OCI-LY7 (cell line): ENCODE measurements around the gene CHST9. TPM values are rescaled to one million over a fixed set of nuclear protein-coding genes. Genes with fewer than 3 reads are reported as not detected.

Source experiments
- BruUV-seq: library from RNA; stranded (reverse); fragments of 400-500 nt; replicated peaks from 2 replicates; lab custom pipeline; 2021; lab: Mats Ljungman, UMichigan
- CTCF ChIA-PET: fragments of 300-600 bp; sonication (Branson Sonifier 250); formaldehyde crosslinking; loops from one replicate; lab custom pipeline; 2022; ENCODE audit warnings: antibody characterized with exemption; ENCODE audit not compliant: unreplicated experiment; lab: Charles Lee
- POLR2A ChIA-PET: fragments of 300-600 bp; sonication (Branson Sonifier 250); formaldehyde crosslinking; loops from one replicate; lab custom pipeline; 2022; ENCODE audit warnings: antibody characterized with exemption; lab: Charles Lee
- DNase-seq: peaks from one replicate; pipeline ENCODE4 v3.0.0-alpha.2; 2015; ENCODE audit warnings: low spot score
- H2AFZ ChIP-seq: fragments of 200-600 bp; sonication (generic), shearing (Covaris generic); 2 replicates; pipeline ENCODE4 v1.6.1; 2014; ENCODE audit warnings: mild to moderate bottlenecking, antibody characterized with exemption, low read length, moderate library complexity
- H3K27ac ChIP-seq: fragments of 200-600 bp; sonication (generic); 2 replicates; pipeline ENCODE4 v1.5.1; 2014; ENCODE audit warnings: mixed run types, low read depth, mild to moderate bottlenecking, moderate library complexity, low read length, inconsistent platforms; ENCODE audit not compliant: poor library complexity, severe bottlenecking
- H3K36me3 ChIP-seq: fragments of 200-600 bp; sonication (generic); 2 replicates; pipeline ENCODE4 v1.6.1; 2014; ENCODE audit warnings: mild to moderate bottlenecking, antibody characterized with exemption, low read length, moderate library complexity, mixed read lengths; ENCODE audit not compliant: insufficient read depth
- H3K4me1 ChIP-seq: fragments of 200-600 bp; sonication (generic); 2 replicates; pipeline ENCODE4 v1.5.1; 2014; ENCODE audit warnings: mild to moderate bottlenecking, low read length; ENCODE audit not compliant: insufficient read depth, poor library complexity, severe bottlenecking
- H3K4me2 ChIP-seq: fragments of 200-600 bp; sonication (generic); 2 replicates; pipeline ENCODE4 v1.6.1; 2014; ENCODE audit warnings: mild to moderate bottlenecking, low read length
- H3K4me3 ChIP-seq: fragments of 200-600 bp; sonication (generic); 2 replicates; pipeline ENCODE4 v1.5.1; 2014; ENCODE audit warnings: mild to moderate bottlenecking, low read depth, low read length; ENCODE audit not compliant: poor library complexity, severe bottlenecking
- H3K79me2 ChIP-seq: fragments of 200-600 bp; sonication (generic); 2 replicates; pipeline ENCODE4 v1.6.1; 2016; ENCODE audit warnings: low read depth, mild to moderate bottlenecking, low read length, moderate library complexity, mixed read lengths; ENCODE audit not compliant: insufficient read depth
- H3K9me2 ChIP-seq: fragments of 200-600 bp; sonication (generic); 2 replicates; pipeline ENCODE4 v1.6.1; 2016; ENCODE audit warnings: mild to moderate bottlenecking, low read length, mixed read lengths; ENCODE audit not compliant: insufficient read depth
- H3K9me3 ChIP-seq: fragments of 200-600 bp; sonication (generic); 2 replicates; pipeline ENCODE4 v1.6.1; 2014; ENCODE audit warnings: mild to moderate bottlenecking, mixed run types, low read length, mixed read lengths
- H4K20me1 ChIP-seq: fragments of 200-600 bp; sonication (generic); 2 replicates; pipeline ENCODE4 v1.6.1; 2014; ENCODE audit warnings: mild to moderate bottlenecking, antibody characterized with exemption, low read length, moderate library complexity, mixed read lengths; ENCODE audit not compliant: insufficient read depth
- EZH2phosphoT487 ChIP-seq: fragments of 200-600 bp; sonication (generic); IDR thresholded peaks from 2 replicates; pipeline ENCODE4 v1.6.1; 2018; ENCODE audit warnings: low read depth, borderline replicate concordance, mild to moderate bottlenecking, mixed run types, antibody characterized with exemption, low read length, moderate library complexity, mixed read lengths
- intact Hi-C: fragments of 100-400 bp; cut with micrococcal nuclease; formaldehyde crosslinking; loops from one replicate; pipeline ENCODE4 v1.10.0; 2022; ENCODE audit not compliant: unreplicated experiment
- total RNA-seq, 2 experiments: library from RNA; depleted of rRNA in 1 of 2; stranded (reverse); fragments of >200 nt in 1 of 2; shearing (Covaris generic) in 1 of 2; gene quantifications; 2 replicates each; pipeline ENCODE4 v1.2.3, GENCODE V29; 2014 to 2022
- TF ChIP-seq, protein P1 (sequence below): fragments of 200-600 bp; sonication (generic); conservative IDR thresholded peaks from 2 replicates; pipeline ENCODE4 v1.5.1; 2014; ENCODE audit warnings: mild to moderate bottlenecking, antibody characterized with exemption, low read length, moderate library complexity, mixed read lengths

CHST9 gene
- total RNA-seq, 2 experiments from 2014 or later: not detected

DNA sequence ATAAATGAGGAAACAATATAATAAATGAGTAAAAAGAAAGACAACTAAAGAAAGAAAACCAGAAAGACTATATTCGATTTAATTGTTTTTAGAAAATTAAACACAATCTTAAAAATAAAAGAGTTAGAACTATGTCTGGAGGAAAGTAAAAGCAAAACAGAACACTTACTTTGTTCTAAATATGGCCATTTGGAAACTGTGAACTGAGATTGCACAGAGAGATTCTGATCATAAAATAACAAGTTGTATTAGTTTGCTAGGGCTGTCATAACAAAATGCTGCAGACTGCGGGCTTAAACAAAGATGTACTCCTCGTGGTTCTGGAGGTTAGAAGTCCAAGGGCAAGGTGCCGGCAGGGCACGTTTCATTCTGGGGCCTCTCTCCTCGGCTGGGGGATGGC lies 191.5 kb downstream of the CHST9 start:
- intact Hi-C loops: no loop called here
- DNase-seq: no peak
- no TSS peak for BruUV-seq
- 0 out of 2 replicates have a peak, but pooled peaks cover 2% of the 10 kb centered on the region for H3K9me2 ChIP-seq
- no peaks in the 10 kb centered on the region for H3K36me3 ChIP-seq
- no peaks in the 10 kb centered on the region for H4K20me1 ChIP-seq
- H3K9me3 ChIP-seq: no peaks in the 10 kb centered on the region
- no peak overlapping the region for H3K4me2 ChIP-seq
- no peak overlapping the region for H3K4me3 ChIP-seq
- no peaks in the 10 kb centered on the region for H3K79me2 ChIP-seq
- ChIA-PET CTCF (no interaction called here), POLR2A (interaction anchor here (0.6 to 2.7 kb wide), 2 partner anchors 9 to 14 kb away, joined by 3 to 6 read pairs; no protein-coding TSS in a partner anchor)
- TF ChIP-seq, protein P1, sequence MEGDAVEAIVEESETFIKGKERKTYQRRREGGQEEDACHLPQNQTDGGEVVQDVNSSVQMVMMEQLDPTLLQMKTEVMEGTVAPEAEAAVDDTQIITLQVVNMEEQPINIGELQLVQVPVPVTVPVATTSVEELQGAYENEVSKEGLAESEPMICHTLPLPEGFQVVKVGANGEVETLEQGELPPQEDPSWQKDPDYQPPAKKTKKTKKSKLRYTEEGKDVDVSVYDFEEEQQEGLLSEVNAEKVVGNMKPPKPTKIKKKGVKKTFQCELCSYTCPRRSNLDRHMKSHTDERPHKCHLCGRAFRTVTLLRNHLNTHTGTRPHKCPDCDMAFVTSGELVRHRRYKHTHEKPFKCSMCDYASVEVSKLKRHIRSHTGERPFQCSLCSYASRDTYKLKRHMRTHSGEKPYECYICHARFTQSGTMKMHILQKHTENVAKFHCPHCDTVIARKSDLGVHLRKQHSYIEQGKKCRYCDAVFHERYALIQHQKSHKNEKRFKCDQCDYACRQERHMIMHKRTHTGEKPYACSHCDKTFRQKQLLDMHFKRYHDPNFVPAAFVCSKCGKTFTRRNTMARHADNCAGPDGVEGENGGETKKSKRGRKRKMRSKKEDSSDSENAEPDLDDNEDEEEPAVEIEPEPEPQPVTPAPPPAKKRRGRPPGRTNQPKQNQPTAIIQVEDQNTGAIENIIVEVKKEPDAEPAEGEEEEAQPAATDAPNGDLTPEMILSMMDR: no peak
- TF ChIP-seq EZH2phosphoT487: no peak
- no peak overlapping the region for H2AFZ ChIP-seq
- H3K4me1 ChIP-seq: no peaks in the 10 kb centered on the region
- no peak overlapping the region for H3K27ac ChIP-seq

DNA sequence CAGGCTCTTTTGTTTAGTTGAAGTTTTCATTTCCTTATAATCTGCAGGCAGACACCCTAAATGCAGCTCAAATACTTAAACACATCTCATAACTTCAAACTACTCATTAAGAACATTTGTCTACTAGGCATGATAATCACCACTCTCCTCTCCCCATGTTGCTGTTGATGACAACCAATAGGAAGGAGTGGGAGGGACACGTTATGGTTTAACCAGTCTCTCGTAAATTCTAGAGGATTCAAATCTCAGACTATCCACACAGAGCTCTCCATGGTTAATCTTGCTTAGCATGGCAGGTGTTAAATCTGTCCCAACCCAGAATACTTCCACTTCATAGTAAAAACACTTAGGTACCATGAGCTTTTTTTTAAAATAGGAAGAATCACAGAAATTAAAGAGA lies 192.2 kb downstream of the CHST9 start:
- intact Hi-C loops: no loop called here
- no peaks in the 10 kb centered on the region for H3K9me3 ChIP-seq
- no peak overlapping the region for H3K4me3 ChIP-seq
- no peak overlapping the region for H2AFZ ChIP-seq
- no peaks in the 10 kb centered on the region for H3K36me3 ChIP-seq
- no peaks in the 10 kb centered on the region for H3K79me2 ChIP-seq
- H3K9me2 ChIP-seq: 0 out of 2 replicates have a peak, but pooled peaks cover 3% of the 10 kb centered on the region
- no peak overlapping the region for H3K4me2 ChIP-seq
- BruUV-seq: no TSS peak
- no peak for DNase-seq
- TF ChIP-seq, protein P1: no peak
- no peak for TF ChIP-seq EZH2phosphoT487
- no peaks in the 10 kb centered on the region for H4K20me1 ChIP-seq
- CTCF ChIA-PET: no interaction called here
- H3K4me1 ChIP-seq: no peaks in the 10 kb centered on the region
- H3K27ac ChIP-seq: no peak overlapping the region
- POLR2A ChIA-PET: interaction anchor here (0.6 to 2.7 kb wide), 3 partner anchors 8 to 1624 kb away, joined by 3 to 6 read pairs (median 4); no protein-coding TSS in a partner anchor

DNA sequence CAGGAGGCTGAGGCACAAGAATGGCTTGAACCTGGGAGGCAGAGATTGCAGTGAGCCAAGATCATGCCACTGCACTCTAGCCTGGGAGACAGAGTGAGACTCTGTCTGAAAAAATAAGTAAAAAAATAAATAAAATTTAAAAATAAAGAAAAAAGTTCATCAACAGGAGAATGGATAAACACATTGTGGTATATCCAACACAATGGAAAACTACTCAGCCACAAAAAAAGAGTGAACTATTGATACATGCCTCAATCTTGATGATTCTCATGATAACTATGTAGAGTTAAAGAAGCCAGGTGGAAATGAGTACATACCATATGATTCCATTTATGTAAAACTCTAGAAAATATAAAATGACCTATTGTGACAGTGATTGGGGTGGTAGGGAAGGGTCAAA lies 195.3 kb downstream of the CHST9 start:
- H3K27ac ChIP-seq: no peak overlapping the region
- no peaks in the 10 kb centered on the region for H4K20me1 ChIP-seq
- 0 out of 2 replicates have a peak, but pooled peaks cover 3% of the 10 kb centered on the region for H3K9me2 ChIP-seq
- no peak overlapping the region for H3K4me2 ChIP-seq
- no peaks in the 10 kb centered on the region for H3K9me3 ChIP-seq
- ChIA-PET CTCF (no interaction called here), POLR2A (no interaction called here)
- H2AFZ ChIP-seq: no peak overlapping the region
- no peak for DNase-seq
- no peaks in the 10 kb centered on the region for H3K79me2 ChIP-seq
- TF ChIP-seq EZH2phosphoT487: no peak
- TF ChIP-seq, protein P1: no peak
- no peak overlapping the region for H3K4me3 ChIP-seq
- BruUV-seq: no TSS peak
- H3K4me1 ChIP-seq: no peaks in the 10 kb centered on the region
- H3K36me3 ChIP-seq: no peaks in the 10 kb centered on the region
- intact Hi-C loops: loop anchor here (10.0 kb wide), 1 partner anchor 605 kb away; no protein-coding TSS in a partner anchor
